ENCODE results near the gene CENPP. TPM values are rescaled to one million over a fixed set of nuclear protein-coding genes. Genes with fewer than 3 reads are reported as not detected.
"Not testable (repeated sequence)": the region's sequence is repeated elsewhere in the genome, so short reads cannot be mapped to it uniquely, and the experiment has no call there.

CENPP gene
- total and polyA plus RNA-seq, 4 donors, result 0.62 to 8.7 (median 1.3) TPM

DNA sequence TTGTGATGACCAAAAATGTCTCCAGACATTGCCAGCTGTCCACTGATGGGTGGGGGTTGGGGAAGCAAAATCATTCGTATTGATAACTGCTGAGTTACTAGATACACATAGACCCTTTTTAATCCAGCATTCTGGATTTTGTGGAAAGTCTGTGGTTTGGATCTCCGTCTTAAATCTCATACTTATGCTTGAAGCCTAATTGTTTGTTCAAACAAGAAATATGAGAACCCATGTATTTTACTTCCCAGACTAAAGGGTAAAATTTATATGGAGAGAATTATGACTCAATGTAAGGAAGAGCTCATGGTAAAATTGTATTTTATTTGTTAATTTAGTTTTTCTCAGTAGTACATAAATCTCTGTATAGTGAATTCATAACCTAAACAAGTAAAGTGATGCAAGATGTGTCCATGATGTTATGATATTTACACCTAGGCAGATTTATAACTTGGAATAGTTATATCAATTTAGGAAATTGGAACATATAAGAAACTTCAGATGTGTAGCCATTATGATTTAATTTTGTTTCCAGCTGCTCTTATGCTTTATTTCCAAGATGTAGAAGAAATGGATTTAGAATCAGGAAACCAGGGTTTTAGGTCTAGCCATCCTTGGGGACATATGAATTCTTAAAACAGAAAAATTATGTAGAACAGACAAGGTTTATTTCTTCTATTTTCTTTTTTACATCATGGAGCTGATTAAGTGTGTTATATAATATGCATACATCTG lies 83.2 kb downstream of the CENPP start:
- no peak overlapping the region for H3K9ac ChIP-seq (ENCODE audit: low read depth in 1 of 2, low read length in 2 of 2)
- H3K36me3 ChIP-seq (ENCODE audit: control insufficient read depth in 4 of 4, insufficient read depth in 3 of 4, low read depth in 1 of 4, low read length in 3 of 4), result no peaks in the 10 kb centered on the region
- H3K4me1 ChIP-seq (ENCODE audit: control insufficient read depth in 4 of 4, insufficient read depth in 4 of 4, low read length in 3 of 4), result no peaks in the 10 kb centered on the region
- H3K27ac ChIP-seq (ENCODE audit: low read depth in 1 of 2, low read length in 2 of 2), result no peak overlapping the region
- no peak for DNase-seq (ENCODE audit: low spot score)
- WGBS, result 98% methylated on average over 2 of the region's 2 CpGs
- no peak overlapping the region for H3K4me3 ChIP-seq (ENCODE audit: low read depth in 1 of 3, low read length in 3 of 3)
- no peaks in the 10 kb centered on the region for H3K9me3 ChIP-seq (ENCODE audit: control insufficient read depth in 4 of 4, low read length in 3 of 4)
- no peaks in the 10 kb centered on the region for H3K27me3 ChIP-seq (ENCODE audit: control insufficient read depth in 4 of 4, insufficient read depth in 4 of 4, low read length in 3 of 4)
- TF ChIP-seq, protein P1, sequence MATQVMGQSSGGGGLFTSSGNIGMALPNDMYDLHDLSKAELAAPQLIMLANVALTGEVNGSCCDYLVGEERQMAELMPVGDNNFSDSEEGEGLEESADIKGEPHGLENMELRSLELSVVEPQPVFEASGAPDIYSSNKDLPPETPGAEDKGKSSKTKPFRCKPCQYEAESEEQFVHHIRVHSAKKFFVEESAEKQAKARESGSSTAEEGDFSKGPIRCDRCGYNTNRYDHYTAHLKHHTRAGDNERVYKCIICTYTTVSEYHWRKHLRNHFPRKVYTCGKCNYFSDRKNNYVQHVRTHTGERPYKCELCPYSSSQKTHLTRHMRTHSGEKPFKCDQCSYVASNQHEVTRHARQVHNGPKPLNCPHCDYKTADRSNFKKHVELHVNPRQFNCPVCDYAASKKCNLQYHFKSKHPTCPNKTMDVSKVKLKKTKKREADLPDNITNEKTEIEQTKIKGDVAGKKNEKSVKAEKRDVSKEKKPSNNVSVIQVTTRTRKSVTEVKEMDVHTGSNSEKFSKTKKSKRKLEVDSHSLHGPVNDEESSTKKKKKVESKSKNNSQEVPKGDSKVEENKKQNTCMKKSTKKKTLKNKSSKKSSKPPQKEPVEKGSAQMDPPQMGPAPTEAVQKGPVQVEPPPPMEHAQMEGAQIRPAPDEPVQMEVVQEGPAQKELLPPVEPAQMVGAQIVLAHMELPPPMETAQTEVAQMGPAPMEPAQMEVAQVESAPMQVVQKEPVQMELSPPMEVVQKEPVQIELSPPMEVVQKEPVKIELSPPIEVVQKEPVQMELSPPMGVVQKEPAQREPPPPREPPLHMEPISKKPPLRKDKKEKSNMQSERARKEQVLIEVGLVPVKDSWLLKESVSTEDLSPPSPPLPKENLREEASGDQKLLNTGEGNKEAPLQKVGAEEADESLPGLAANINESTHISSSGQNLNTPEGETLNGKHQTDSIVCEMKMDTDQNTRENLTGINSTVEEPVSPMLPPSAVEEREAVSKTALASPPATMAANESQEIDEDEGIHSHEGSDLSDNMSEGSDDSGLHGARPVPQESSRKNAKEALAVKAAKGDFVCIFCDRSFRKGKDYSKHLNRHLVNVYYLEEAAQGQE (IDR thresholded peaks at IDR 0.05), result no peak
- no peak for TF ChIP-seq SP1 (IDR thresholded peaks at IDR 0.05)

DNA sequence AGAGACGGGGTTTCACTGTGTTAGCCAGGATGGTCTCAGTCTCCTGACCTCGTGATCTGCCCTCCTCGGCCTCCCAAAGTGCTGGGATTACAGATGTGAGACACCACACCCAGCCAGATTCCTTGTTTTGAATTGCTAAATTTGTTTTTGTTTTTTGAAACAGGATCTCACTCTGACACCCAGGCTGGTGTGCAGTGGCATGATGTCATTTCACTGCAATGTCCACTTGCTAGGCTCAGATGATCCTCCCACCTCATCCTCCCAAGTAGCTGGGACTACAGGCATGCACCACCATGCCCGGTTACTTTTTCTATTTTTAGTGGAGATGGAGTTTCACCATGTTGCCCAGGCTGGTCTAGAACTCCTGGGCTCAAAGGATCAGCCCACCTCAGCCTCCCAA lies 85.4 kb downstream of the CENPP start:
- not testable (repeated sequence) for H3K4me3 ChIP-seq (ENCODE audit: low read depth in 1 of 3, low read length in 3 of 3); DNase-seq (ENCODE audit: low spot score); H3K27ac ChIP-seq (ENCODE audit: low read depth in 1 of 2, low read length in 2 of 2); H3K27me3 ChIP-seq (ENCODE audit: control insufficient read depth in 4 of 4, insufficient read depth in 4 of 4, low read length in 3 of 4); H3K9me3 ChIP-seq (ENCODE audit: control insufficient read depth in 4 of 4, low read length in 3 of 4); H3K4me1 ChIP-seq (ENCODE audit: control insufficient read depth in 4 of 4, insufficient read depth in 4 of 4, low read length in 3 of 4); H3K9ac ChIP-seq (ENCODE audit: low read depth in 1 of 2, low read length in 2 of 2); H3K36me3 ChIP-seq (ENCODE audit: control insufficient read depth in 4 of 4, insufficient read depth in 3 of 4, low read depth in 1 of 4, low read length in 3 of 4)
- WGBS, result 87% methylated on average over 4 of the region's 4 CpGs

DNA sequence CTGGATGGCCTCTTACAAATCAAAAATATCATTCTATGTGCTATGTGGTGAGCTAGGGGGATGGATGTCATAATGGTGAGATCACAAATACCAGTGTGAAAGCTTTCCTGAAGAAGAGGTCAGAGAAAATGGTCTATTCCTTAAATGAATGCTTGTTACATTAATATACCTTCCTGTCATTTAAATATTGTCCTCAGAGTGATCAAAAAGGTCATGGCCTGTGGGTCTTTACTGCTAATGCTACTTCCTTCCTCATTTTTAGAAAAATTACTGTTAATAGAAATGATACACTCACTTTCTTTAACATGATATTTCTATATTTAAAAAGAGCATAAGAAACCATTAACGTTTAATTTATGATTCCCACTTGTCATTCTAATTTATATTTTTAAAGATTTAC lies 88.8 kb downstream of the CENPP start:
- DNase-seq (ENCODE audit: low spot score), result no peak
- no peaks in the 10 kb centered on the region for H3K36me3 ChIP-seq (ENCODE audit: control insufficient read depth in 4 of 4, insufficient read depth in 3 of 4, low read depth in 1 of 4, low read length in 3 of 4)
- TF ChIP-seq HNF4A (conservative IDR thresholded peaks at IDR 0.05) (no peak), EGR1 (IDR thresholded peaks at IDR 0.05; ENCODE audit: low read depth in 2 of 2) (no peak), FOXA1 (IDR thresholded peaks at IDR 0.05) (no peak), TAF1 (conservative IDR thresholded peaks at IDR 0.05) (no peak)
- TF ChIP-seq, protein P2, sequence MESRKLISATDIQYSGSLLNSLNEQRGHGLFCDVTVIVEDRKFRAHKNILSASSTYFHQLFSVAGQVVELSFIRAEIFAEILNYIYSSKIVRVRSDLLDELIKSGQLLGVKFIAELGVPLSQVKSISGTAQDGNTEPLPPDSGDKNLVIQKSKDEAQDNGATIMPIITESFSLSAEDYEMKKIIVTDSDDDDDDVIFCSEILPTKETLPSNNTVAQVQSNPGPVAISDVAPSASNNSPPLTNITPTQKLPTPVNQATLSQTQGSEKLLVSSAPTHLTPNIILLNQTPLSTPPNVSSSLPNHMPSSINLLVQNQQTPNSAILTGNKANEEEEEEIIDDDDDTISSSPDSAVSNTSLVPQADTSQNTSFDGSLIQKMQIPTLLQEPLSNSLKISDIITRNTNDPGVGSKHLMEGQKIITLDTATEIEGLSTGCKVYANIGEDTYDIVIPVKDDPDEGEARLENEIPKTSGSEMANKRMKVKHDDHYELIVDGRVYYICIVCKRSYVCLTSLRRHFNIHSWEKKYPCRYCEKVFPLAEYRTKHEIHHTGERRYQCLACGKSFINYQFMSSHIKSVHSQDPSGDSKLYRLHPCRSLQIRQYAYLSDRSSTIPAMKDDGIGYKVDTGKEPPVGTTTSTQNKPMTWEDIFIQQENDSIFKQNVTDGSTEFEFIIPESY (IDR thresholded peaks at IDR 0.05), result no peak
- H3K9me3 ChIP-seq (ENCODE audit: control insufficient read depth in 4 of 4, low read length in 3 of 4), result no peaks in the 10 kb centered on the region
- H3K4me3 ChIP-seq (ENCODE audit: low read depth in 1 of 3, low read length in 3 of 3), result no peak overlapping the region
- no peaks in the 10 kb centered on the region for H3K4me1 ChIP-seq (ENCODE audit: control insufficient read depth in 4 of 4, insufficient read depth in 4 of 4, low read length in 3 of 4)
- WGBS, result 75% methylated on average over 1 of the region's 1 CpG
- H3K27me3 ChIP-seq (ENCODE audit: control insufficient read depth in 4 of 4, insufficient read depth in 4 of 4, low read length in 3 of 4), result no peaks in the 10 kb centered on the region
- H3K9ac ChIP-seq (ENCODE audit: low read depth in 1 of 2, low read length in 2 of 2), result no peak overlapping the region
- H3K27ac ChIP-seq (ENCODE audit: low read depth in 1 of 2, low read length in 2 of 2), result no peak overlapping the region
